Endometrium (tissue), 2 donors: ENCODE results near the gene BCL2L2.
A peak's percentile ranks its signal among the peaks of the same experiment; 100 is the strongest.
"Not testable (repeated sequence)": the region's sequence is repeated elsewhere in the genome, so short reads cannot be mapped to it uniquely, and the experiment has no call there.

ENCODE experiments used
- FAIRE-seq: peaks from 2 replicates; lab custom pipeline; 2012; peaks lifted over from hg19 to GRCh38; lab: Jason Lieb, UNC
- donor health status: control.
- donor health status: control.

The BCL2L2 gene, protein sequence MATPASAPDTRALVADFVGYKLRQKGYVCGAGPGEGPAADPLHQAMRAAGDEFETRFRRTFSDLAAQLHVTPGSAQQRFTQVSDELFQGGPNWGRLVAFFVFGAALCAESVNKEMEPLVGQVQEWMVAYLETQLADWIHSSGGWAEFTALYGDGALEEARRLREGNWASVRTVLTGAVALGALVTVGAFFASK

DNA sequence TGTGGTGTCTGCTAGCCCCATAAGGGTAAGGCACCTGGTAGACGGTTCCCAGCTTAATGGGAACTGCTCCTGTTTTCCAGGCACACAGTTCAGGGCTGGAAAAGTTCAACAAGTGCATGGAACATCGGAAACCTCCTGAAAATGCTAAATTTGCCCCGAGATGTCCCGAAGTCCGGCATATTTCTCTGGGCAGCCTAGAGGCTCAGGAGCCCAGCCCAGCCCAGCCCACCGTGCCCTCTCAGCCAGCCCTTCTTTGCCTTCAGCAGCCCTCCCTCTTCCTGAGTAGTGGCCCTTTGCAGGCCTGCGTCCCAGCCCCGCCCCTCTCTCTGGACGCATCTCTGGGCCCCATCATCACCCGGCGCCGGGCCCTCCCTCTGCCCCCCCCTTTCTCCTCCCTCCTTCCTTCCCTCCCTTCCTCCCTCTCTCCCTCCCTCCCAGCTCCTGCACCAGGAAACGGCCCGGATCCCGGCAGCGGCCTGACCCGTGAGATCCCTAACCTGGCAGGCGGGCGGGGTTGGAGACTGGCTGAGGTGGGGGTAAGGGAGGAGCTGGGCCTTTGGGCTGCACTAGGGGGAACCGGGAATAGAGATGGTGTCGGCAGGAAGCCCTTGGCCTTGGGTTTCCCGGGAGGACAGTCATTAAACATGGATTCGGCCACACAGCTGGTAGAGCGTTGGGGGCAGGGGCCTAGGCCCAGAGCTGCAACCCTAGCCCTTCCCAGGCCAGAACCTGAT is at the start of gene BCL2L2:
Gene BCL2L2, plus strand, starts transcription at position 422 of the 734 bp plus-strand sequence. CDS start 935 bp downstream, outside the sequence.
- FAIRE-seq, result no peak

DNA sequence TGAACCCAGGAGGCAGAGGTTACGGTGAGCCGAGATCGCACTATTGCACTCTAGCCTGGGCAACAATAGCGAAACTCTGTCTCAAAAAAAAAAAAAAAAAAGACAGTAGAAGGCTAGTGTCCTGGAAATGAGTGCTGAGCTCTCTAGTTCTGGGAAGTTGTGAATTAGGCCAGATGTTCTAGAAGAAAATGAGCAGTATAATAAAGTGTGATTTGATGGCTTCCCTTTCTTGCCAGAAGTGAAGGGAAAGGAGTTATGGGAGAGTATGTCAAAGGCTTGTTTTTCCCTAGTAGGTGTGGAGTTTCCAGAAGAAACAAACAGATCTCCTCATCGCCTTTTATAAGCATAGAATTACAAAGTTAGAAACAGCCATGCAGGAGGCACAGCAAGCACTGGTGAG is 48.4 kb upstream of the BCL2L2 start:
- FAIRE-seq, result no peak

DNA sequence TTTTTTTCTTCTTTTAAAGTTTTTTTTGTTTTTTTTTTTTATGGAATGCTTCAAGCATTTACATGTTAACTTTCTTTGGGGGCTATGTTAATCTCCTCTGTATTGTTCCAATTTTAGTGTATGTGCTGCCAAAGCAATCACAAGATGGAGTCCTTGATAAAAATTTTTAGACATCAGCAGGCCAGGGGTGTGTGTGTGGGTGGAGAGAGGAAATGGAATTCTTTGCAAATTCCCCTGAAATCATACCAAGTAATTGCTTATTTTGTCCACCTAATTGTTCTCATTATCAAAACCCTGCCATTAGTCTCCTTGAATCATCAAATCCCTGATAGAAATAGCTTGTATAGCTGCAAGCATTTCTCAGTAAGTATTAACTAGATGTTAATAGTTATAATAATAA is 47.2 kb upstream of the BCL2L2 start:
- no peak for FAIRE-seq

DNA sequence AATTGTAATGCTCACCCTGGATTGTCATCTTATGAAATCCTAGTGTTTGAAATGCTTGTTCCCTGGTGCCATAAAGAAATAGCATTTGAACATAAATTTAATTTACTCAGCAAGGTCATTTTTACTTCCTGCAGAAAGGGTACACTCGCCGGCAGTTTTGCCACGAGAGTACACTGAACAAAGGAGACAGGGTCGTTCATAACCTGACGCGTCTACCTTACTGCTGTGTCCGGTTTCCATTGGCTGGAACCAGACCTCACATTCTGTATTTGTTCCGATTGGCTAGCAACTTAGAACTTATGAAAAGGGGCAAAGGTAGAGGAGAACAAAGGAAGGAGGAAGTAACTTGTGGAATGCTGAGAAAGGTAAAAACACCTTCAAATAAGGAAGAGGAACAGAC is 45.8 kb upstream of the BCL2L2 start:
- not testable (repeated sequence) for FAIRE-seq

DNA sequence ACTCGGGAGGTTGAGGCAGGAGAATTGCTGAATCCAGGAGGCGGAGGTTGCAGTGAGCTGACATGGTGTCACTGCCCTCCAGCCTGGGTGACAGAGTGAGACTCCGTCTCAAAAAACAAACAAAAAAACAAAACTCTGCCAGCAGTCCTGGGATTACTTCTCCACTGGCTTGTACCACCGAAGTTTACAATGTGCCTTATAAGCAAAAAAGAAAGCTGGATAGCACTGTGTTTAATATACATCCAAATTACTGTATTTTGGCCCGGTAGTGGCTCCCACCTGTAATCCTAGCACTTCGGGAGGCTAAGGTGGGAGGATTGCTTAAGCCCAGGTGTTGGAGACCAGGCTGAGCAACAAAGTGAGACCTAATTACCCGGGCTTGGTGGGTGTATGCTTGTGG is 37.4 kb upstream of the BCL2L2 start:
- FAIRE-seq, result no peak

DNA sequence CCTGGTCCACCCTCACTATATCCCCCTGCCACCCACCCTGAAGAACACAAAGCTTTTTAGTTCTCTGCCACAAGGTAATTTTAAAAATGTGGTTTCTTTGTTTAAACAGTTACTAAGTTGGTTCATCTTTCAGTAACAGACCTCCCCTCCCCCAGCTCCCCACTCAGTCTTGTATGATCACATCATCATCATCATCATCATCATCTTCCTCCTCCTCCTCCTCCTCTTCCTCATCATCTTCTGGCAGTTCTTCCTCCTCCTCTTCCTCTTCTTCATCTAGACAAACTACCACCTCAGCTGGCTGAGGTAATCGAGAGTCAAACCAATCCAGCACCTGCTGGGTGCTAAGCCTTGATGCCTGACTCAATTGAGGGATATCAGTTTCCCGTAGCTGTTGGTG is 31.2 kb upstream of the BCL2L2 start:
- FAIRE-seq, result no peak

DNA sequence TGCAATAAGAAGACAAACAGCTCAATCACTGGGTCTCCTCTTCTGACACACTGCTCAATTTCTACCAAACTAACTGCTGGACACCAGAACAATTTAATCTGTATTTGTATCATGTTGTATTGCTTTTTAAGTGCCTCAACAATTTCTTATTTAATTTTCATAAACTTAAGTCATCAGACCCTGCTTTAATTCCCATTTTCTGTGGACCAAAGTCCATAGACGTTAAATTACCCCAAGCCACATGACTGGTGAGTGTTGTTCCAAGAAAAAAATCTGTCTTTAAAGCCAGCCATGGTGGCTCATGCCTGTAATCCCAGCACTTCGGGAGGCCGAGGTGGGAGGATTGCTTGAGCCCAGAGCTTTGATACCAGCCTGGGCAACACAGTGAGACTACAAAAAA is 29.4 kb upstream of the BCL2L2 start:
- no peak for FAIRE-seq

DNA sequence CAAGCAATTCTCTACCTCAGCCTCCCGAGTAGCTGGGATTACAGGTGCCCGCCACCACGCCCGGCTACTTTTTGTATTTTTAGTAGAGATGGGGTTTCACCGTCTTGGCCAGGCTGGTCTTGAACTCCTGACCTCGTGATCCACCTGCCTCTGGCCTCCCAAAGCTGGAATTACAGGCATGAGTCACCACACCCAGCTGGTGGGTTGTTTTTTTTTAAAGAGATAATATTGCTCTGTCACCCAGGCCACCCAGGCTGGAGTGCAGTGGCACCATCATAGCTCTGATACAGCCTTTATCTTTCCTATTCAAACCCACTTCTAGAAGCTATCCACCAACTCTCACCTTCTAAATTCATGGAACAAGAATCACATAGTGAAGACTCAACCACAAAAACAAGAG is 28.7 kb upstream of the BCL2L2 start:
- FAIRE-seq, result not testable (repeated sequence)

DNA sequence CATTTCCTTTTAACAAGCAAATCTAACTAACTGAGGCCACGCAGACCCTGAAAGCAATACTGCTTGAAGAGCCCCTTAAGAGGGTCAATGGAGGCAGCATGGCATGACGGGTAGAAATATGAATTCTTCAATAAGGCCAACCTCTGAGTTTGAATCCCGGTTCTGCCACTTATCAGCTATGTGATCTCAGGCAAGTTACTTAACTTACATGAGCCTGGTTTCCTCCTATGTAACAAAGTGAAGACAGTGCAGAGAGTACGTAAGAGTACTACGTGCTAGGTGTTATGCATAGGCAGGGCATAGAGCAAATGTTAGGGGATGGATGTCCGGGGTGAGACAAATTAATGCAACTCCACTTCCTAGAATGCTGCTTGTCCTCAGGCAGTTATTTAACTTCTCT is 25.4 kb upstream of the BCL2L2 start:
- no peak for FAIRE-seq

DNA sequence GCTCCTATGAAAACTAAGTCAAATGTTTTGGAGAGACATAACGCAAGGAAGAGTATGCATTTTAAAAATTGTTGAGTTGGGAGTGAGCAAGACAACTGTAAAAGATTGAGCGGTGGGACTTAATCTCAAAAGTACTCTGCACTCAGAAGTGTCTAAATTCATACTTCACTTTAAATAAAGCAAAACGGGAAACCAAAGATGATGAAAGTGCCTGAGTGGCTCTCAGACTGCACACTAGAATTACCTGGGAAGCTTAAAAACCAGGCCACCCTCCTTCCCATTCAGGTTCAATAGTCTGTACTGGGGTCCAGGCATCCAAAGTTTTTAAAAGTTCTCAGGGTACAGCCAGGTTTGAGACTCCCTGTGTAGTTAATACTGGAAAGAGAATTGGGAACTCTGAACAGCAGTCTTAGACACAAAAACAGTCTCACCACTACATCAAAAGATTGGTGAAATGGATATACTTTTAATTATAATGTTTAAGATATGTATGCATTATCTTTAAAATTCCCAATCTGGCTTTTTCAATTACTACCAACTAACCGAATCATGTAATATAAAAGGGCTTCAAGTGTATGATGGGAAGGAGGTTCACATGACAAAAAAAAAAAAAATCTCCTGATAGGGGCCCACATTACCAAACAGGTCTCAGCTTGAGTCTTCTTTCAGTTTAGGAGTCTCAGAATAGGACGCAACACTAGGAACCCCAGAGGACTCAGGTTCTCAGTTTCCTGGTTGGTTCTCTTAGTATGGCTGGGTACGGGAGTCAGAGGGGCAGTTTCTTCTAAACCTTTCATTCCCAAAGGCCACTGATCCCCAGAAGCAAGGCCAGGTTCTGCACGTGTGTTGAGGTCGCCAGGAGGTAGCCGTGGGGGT is 21.7 kb upstream of the BCL2L2 start:
- no peak for FAIRE-seq

DNA sequence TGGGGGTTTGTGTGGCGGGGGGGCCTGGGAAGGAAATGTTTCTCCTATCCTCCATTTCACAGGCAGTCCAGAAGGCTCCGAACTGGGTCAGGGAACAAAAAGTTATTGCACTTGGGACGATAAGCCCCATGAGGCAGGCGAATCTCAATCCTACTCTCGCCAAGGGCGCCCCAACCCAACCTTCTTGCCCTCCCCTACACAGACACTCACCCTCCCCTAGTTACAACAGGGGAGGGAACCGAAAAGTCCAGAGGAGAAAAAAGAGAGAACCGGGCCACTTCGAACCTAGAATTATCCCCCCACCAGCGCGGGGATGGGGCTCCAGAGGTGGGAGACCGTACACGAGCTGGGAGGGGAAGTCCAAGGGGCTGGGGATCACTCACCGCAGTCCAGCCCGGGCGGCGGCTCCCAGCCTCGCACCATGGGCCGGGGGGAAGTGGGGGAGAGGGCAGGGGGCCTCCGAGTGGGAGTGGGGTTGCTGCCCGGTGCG is 21.1 kb upstream of the BCL2L2 start:
- no peak for FAIRE-seq

DNA sequence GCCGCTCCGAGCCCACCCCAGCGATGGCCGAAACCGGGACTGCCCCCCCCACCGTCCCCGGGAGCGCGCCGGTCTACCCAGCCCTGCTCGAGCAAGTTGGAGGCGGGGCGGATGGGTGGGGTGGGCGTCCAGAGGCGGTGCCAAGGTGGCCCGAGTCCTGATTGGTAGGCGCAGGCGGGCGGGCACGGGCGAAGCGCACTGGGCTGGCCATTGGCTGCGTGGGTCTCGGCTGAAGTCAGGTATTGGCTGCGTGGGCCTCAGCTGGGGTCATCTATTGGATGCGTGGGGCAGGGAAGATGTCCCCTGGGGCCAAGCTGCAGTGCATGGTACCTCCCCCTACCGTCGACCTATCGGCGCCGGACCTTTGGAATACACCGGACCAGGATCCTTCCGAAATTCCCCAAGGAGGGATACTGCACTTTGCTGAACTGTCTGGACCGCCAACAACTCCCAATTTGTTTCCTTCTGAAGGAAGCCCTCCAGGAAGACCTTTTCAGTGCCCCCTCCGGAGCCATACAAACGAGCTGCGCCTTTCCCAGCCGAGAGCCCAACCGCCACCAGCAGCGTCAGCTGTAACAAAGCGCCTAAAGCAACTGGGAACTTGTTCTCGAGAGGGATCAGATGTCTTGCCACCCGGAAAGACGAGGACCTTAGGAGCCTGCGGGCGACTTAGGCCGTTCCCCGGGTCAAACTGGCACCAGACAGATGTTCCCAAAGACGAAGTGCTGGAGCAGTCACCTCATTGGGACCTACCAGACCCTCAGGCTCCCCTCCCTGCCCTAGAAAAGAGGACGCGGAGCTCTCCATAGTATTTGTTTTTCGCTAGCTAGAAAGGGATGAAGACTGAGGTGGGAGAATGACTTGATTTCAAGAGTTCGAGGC is 20.4 kb upstream of the BCL2L2 start, which contains the start of gene HOMEZ:
Gene HOMEZ, minus strand, starts transcription at position 113 of the 882 bp plus-strand sequence. CDS start 180 bp downstream, outside the sequence.
- peak; percentile 91 for FAIRE-seq

DNA sequence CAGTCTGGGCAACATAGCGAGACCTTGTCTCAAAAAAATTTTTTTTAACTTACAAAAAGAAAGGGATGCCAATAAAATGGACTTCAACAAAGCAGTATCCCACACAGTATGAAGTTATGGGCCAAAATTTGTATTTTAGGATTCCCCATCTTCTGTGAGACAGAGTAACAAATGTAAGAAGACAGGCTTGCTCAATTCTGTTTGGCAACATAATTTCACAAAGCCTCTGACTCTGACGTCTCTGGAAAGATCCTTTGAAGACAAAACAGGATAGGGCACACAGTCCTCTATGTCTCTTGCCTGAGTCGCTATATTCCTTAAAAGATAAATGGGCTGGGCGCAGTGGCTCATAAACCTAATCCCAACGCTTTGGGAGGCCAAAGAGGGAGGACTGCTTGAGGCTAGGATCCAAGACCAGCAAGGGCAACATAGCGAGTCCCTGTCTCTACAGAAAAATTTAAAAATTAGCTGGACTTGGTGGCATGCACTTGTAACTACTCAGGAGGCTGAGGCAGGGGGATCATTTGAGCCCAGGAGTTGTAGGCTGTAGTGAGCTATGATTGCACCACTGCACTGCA is 19.6 kb upstream of the BCL2L2 start:
- FAIRE-seq, result no peak

DNA sequence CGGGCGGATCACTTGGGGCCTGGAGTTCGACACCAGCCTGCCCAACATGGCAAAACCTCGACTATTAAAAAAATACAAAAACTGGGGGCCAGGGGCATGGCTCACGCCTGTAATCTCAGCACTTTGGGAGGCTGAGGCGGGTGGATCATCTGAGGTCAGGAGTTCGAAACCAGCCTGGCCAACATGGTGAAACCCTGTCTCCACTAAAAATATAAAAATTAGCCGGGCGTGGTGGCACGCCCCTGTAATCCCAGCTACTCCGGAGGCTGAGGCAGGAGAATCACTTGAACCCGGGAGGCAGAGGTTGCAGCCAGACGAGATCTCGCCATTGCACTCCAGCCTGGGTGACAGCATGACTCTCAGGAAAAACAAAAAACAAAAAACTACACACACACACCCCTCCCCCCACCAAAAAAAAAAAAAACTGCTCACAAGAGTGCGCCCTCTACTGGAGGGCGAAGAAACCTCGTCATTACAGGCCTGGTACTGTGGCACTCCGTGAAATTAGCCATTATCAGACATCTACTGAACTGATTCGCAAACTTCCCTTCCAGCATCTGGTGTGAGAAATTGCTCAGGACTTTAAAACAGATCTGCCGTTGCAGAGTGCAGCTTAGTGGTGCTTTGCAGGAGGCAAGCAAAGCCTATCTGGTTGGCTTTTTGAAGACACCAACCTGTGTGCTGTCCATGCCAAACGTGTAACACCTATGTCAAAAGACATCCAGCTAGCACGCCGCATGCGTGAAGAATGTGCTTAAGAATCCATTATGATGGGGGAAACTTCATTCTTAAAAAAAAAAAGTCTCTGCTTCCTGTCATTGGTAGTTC is 11.7 kb upstream of the BCL2L2 start:
- FAIRE-seq, result no peak

DNA sequence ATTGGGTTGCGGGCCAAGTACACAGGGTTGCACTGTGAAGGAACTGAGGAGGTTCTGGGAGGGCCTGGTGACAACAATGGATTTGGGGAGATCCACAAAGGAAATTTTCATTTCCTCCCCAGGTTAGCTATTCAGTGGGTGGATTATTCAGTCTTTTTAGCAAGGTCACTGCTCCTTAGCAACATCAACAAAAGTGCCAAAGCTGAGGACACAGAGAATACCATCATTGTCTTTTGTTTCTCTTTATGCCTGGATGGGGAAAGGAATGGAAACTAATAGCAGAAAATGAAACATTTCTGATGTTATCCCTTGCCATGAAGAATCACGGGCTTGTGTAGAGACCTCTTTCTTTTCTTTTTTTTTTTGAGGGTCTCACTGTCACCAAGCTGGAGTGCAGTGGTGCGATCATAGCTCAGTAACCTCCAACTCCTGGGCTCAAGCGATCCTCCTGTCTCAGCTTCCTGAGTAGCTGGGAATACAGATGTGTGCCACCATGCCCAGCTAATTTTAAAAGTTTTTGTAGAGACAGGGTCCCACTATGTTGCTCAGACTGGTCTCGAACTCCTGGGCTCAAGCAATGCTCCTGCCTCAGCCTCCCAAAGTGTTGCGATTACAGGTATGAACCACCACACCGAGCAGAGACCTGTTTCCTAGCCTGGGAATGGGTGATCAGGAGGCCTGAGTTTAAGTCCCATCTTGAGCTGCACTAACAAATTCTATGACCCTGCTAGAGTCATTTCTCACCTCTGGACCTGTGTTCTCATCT is 10.4 kb upstream of the BCL2L2 start:
- FAIRE-seq, result no peak

DNA sequence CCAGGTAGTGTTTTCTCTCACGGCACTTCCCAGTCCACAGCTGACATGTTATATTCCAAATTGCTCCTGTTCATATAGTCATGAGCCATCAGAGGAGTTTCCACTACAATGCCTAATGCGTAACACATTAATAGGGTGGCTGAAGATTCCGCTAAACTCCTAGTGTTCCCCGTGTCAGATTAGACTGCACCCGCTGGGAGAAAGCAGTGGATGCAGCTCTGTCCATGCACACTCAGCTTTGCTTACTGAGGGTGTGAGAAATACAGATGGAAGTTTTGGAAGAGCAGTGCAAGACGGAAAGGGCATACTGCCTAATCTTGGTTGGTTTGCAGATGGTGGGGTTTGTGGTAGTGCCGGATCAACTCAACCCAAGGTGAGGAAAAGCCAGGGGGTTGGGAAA is 9.5 kb upstream of the BCL2L2 start:
- FAIRE-seq, result no peak

DNA sequence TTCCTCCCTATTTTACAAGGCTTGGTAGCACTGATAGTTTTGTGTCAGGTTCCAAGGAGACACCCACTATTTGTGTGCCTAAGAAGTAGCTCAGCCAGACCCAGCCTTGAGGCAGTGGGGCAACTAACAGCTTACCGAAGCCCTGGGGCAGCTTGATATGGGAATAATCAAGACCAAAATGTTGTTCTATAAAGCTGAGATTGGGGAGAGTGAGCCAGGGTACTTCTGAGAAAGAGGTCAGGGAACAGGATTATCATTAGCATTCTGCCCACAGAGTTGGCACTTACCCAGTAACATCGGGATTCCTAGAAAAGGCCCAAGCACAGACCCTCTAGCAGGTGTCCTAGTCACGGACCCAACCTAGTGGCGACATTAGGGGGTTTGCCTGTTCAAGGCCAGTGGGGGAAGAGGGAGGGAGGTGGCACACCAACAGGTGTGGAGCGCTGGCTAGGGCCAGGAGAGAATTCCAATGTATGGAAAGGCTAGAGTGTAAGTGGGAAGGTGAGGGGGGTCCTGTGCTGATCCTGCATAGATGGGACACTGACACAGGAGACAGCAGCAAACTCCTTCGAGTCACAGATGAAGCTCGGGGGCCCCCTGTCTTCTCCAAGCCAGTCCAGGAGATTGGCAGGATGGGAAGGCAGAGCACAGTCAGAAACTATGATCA is 8.9 kb upstream of the BCL2L2 start:
- FAIRE-seq, result no peak

DNA sequence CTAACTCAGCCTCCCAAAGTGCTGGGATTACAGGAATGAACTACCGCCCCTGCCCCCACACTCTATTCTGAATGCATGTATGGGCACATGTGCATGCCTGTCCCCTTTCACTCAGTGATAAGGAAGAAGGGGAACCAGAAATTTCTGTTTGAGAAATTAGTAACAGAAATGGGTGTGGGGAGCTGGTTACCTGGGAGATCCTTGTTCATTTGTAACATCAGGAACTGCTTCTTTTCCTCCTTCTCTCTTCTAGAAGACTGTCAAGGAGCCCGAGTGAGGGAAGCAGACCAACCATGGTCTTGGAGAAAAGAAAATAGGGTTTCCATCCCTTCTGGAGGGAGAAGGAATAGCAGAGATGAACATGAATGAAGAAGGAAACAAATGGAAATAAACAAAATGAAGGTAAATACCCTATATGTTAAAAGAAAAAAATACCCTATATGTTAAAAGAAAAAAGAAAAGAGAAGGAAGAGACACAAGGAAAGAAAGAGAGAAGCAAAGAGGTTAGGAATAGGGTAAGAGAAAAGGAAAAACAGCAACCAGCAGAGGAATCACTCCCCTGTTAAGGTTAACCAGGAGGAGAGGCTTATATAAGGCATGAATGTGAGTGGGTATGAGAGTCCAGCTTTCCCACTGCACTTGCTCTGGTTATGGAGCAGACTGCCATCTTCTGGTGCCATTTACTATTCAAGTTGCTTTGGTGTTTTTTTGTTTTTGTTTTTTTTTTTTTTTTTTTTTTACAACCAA is 7.2 kb upstream of the BCL2L2 start:
- no peak for FAIRE-seq
